ENCODE measurements around the gene MTA2. TPM values are rescaled to one million over a fixed set of nuclear protein-coding genes. Genes with fewer than 3 reads are reported as not detected.

Gene MTA2
- total and polyA plus RNA-seq, 2 donors (not counting 1 experiment from before 2014, with no cell fraction given) = 37.2 to 139 TPM

DNA sequence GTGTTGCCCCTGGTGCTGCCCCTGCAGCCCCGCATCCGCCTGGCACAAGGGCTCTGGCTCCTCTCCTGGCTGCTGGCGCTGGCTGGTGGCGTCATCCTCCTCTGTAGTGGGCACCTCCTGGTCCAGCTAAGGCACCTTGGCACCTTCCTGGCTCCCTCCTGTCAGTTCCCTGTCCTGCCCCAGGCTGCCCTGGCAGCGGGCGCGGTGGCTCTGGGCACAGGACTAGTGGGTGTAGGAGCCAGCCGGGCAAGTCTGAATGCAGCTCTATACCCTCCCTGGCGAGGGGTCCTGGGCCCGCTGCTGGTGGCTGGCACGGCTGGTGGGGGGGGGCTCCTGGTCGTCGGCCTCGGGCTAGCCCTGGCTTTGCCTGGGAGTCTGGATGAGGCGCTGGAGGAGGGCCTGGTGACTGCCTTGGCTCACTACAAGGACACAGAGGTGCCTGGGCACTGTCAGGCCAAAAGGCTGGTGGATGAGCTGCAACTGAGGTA lies 11.7 kb upstream of the MTA2 start:
- H3K4me3 Mint-ChIP-seq = peak overlapping the region; percentile 60
- H3K27ac ChIP-seq (ENCODE audit: low read length in 2 of 2) = peak overlapping the region; percentile 70 to 96
- ATAC-seq (ENCODE audit: low read depth) (no peak), DNase-seq (no peak)
- H3K27me3 ChIP-seq (replicated peaks in 1 of 4; ENCODE audit: control extremely low read depth in 1 of 4, control insufficient read depth in 3 of 4, insufficient read depth in 4 of 4, low read length in 3 of 4) = no peaks in the 10 kb centered on the region
- H3K27me3 Mint-ChIP-seq = no peaks in the 10 kb centered on the region
- H2AFZ ChIP-seq (ENCODE audit: insufficient read depth, low read depth, low read length, poor library complexity, severe bottlenecking) = peak overlapping the region; percentile 90
- peaks cover 10 to 21% of the 10 kb centered on the region in 2 donors for H3K4me1 ChIP-seq (ENCODE audit: control insufficient read depth in 2 of 2, insufficient read depth in 2 of 2, low read length in 2 of 2)
- H3K27ac Mint-ChIP-seq = peak overlapping the region; percentile 78
- peaks cover 20% of the 10 kb centered on the region for H3K4me1 Mint-ChIP-seq
- H3K4me2 ChIP-seq (replicated peaks; ENCODE audit: low read depth, low read length, poor library complexity, severe bottlenecking) = peak overlapping the region; percentile 90
- intact Hi-C loops (cut with micrococcal nuclease) = loop anchor here (1.0 to 2.0 kb wide), 3 partner anchors 33 to 113 kb away; partner anchors contain the start of genes GANAB and HNRNPUL2
- TF ChIP-seq, protein P1, sequence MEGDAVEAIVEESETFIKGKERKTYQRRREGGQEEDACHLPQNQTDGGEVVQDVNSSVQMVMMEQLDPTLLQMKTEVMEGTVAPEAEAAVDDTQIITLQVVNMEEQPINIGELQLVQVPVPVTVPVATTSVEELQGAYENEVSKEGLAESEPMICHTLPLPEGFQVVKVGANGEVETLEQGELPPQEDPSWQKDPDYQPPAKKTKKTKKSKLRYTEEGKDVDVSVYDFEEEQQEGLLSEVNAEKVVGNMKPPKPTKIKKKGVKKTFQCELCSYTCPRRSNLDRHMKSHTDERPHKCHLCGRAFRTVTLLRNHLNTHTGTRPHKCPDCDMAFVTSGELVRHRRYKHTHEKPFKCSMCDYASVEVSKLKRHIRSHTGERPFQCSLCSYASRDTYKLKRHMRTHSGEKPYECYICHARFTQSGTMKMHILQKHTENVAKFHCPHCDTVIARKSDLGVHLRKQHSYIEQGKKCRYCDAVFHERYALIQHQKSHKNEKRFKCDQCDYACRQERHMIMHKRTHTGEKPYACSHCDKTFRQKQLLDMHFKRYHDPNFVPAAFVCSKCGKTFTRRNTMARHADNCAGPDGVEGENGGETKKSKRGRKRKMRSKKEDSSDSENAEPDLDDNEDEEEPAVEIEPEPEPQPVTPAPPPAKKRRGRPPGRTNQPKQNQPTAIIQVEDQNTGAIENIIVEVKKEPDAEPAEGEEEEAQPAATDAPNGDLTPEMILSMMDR (IDR thresholded peaks at IDR 0.05) = no peak
- TF ChIP-seq EZH2 (IDR thresholded peaks at IDR 0.05; ENCODE audit: borderline replicate concordance, insufficient read depth, low read depth, low read length, poor library complexity, severe bottlenecking) = no peak
- POLR2A ChIA-PET = interaction anchor here (0.6 to 1.6 kb wide), 3 partner anchors 12 to 24 kb away, joined by 3 to 5 read pairs (median 5); partner anchors contain the start of genes MTA2 and TUT1
- no peaks in the 10 kb centered on the region for H3K9me3 Mint-ChIP-seq (ENCODE audit: insufficient read depth)
- H3K9ac ChIP-seq (ENCODE audit: low read length) = no peak overlapping the region
- H3K9me3 ChIP-seq (ENCODE audit: control extremely low read depth in 1 of 3, control insufficient read depth in 2 of 3, insufficient read depth in 1 of 3, low read length in 2 of 3) = no peaks in the 10 kb centered on the region
- no peak overlapping the region for H3K4me3 ChIP-seq (ENCODE audit: control extremely low read depth in 1 of 5, extremely low read depth in 1 of 5, insufficient read depth in 1 of 5, low read depth in 2 of 5, low read length in 4 of 5)
- CTCF ChIA-PET = interaction anchor here (1.1 to 3.7 kb wide), 2 partner anchors 8 to 21 kb away, joined by 4 to 32 read pairs; partner anchors contain the start of genes B3GAT3 and TUT1
- peaks cover 57% of the 10 kb centered on the region for H3K79me2 ChIP-seq (ENCODE audit: control insufficient read depth, insufficient read depth, low read length)
- peaks cover 11% of the 10 kb centered on the region for H4K20me1 ChIP-seq (ENCODE audit: control insufficient read depth, insufficient read depth, low read length, poor library complexity, severe bottlenecking)
- H3K36me3 ChIP-seq (replicated peaks in 1 of 2; ENCODE audit: control extremely low read depth in 1 of 2, control insufficient read depth in 1 of 2, extremely low read depth in 1 of 2, insufficient read depth in 2 of 2, low read length in 1 of 2) = peaks cover 0 to 33% of the 10 kb centered on the region in 2 experiments
- WGBS (ENCODE audit: insufficient coverage) = 87% methylated on average over 15 of the region's 15 CpGs

All from B cell (primary cell).